ENCODE measurements around the gene ANP32A. TPM values are rescaled to one million over a fixed set of nuclear protein-coding genes. Genes with fewer than 3 reads are reported as not detected.

The ANP32A gene
- total RNA-seq, 1 experiment from 2014 or later = 232 TPM

DNA sequence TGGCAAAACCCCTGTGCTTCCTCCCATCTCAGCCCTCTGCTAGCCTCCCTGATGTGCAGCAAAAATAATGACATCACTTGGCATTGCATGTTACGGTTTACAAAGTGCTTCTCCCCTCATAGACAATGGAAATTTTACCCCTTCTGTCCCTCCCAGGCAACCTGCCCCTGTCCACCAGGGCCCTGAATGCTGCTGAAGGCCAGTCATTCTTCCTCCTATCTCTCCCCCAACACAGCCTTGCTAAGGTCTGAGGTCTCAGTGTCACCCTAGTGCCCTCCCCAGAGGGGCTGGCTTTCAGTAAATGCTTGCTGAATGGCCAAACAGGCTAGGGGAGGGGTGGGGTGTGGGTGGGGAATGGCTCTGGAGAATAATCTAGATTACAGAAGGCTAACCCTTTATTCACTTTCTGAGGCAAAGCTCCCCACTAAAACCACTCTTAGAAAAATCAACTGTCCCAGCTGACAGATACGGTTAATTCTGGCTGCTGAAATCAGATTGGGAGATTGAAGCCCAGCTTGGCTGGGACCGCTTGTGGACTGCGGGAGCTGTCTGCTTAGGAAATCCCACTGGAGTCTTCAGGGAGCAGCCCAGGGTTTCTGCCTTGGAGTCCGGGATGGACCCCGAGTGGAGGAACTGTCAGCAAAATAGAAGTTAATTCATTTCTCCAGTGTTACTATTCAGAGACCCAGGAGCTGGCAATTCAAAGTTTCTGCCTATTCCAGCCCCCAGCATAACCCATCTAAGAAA lies 22.9 kb downstream of the ANP32A start:
- peak overlapping the region; percentile 56; the same call in 1 of the 2 replicates for H3K27ac Mint-ChIP-seq
- DNase-seq (ENCODE audit: low spot score) (no peak), ATAC-seq (no peak)
- H3K27me3 Mint-ChIP-seq (ENCODE audit: low read depth) = no peaks in the 10 kb centered on the region
- ChIA-PET POLR2A (interaction anchor here (1.0 kb wide), 1 partner anchor 10 kb away, joined by 4 read pairs; no protein-coding TSS in a partner anchor), CTCF (interaction anchor here (0.7 to 0.9 kb wide), 2 partner anchors 234 to 261 kb away, joined by 3 read pairs; no protein-coding TSS in a partner anchor)
- TF ChIP-seq GABPB1 (CRISPR knock-in tag; IDR thresholded peaks at IDR 0.05) = no peak
- TF ChIP-seq ATF3 (CRISPR knock-in tag; conservative IDR thresholded peaks at IDR 0.05) = no peak
- TF ChIP-seq E2F4 (CRISPR knock-in tag; IDR thresholded peaks at IDR 0.05; ENCODE audit: borderline replicate concordance, low read depth) = no peak
- TF ChIP-seq RELA (CRISPR knock-in tag; IDR thresholded peaks at IDR 0.05; ENCODE audit: borderline replicate concordance) = no peak
- no peak for TF ChIP-seq ZNF423 (CRISPR knock-in tag; IDR thresholded peaks at IDR 0.05)
- no peak for TF ChIP-seq ZNF138 (CRISPR knock-in tag; conservative IDR thresholded peaks at IDR 0.05)
- no peak for TF ChIP-seq E2F5 (CRISPR knock-in tag; IDR thresholded peaks at IDR 0.05)
- no peak for TF ChIP-seq ZNF121 (CRISPR knock-in tag; IDR thresholded peaks at IDR 0.05)
- TF ChIP-seq ZNF671 (CRISPR knock-in tag; IDR thresholded peaks at IDR 0.05) = no peak
- TF ChIP-seq CREB1 (CRISPR knock-in tag; IDR thresholded peaks at IDR 0.05) = no peak
- peaks cover 79% of the 10 kb centered on the region for H3K4me1 Mint-ChIP-seq
- no peaks in the 10 kb centered on the region for H3K9me3 Mint-ChIP-seq
- peaks cover 4% of the 10 kb centered on the region; the same call in 1 of the 2 replicates for H3K36me3 Mint-ChIP-seq
- H3K4me3 Mint-ChIP-seq = no peak overlapping the region

DNA sequence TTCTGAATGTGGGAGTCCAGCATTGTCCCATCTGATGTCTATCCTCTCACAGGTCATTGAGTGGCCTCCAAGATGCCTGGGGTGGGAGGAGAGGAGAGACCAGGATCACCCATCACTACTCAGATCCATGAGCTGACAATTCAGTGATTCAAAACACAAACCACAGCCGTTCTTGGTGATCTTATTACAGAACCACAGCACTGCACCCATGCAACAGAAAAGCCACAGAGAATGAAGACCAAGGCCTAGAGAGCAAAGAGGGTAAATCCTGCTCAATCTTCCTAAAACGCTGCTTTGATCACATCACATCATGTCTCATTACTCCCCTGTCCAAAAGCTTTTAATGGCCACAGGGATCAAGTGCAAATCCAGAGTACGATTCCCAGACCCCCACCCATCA lies 23.5 kb downstream of the ANP32A start:
- ChIA-PET POLR2A (interaction anchor here (1.0 kb wide), 1 partner anchor 10 kb away, joined by 4 read pairs; no protein-coding TSS in a partner anchor), CTCF (interaction anchor here (0.9 kb wide), 1 partner anchor 235 kb away, joined by 3 read pairs; no protein-coding TSS in a partner anchor)
- Mint-ChIP-seq H3K9me3 (no peaks in the 10 kb centered on the region), H3K4me1 (peaks cover 83% of the 10 kb centered on the region), H3K36me3 (peaks cover 4% of the 10 kb centered on the region; the same call in 1 of the 2 replicates), H3K4me3 (no peak overlapping the region), H3K27ac (0 out of 2 replicates have a peak overlapping the region, but pooled peaks have one; percentile 56), H3K27me3 (ENCODE audit: low read depth) (no peaks in the 10 kb centered on the region)
- ATAC-seq (no peak), DNase-seq (ENCODE audit: low spot score) (no peak)
- TF ChIP-seq, protein P1, sequence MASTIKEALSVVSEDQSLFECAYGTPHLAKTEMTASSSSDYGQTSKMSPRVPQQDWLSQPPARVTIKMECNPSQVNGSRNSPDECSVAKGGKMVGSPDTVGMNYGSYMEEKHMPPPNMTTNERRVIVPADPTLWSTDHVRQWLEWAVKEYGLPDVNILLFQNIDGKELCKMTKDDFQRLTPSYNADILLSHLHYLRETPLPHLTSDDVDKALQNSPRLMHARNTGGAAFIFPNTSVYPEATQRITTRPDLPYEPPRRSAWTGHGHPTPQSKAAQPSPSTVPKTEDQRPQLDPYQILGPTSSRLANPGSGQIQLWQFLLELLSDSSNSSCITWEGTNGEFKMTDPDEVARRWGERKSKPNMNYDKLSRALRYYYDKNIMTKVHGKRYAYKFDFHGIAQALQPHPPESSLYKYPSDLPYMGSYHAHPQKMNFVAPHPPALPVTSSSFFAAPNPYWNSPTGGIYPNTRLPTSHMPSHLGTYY (CRISPR knock-in tag; IDR thresholded peaks at IDR 0.05) = no peak
- TF ChIP-seq NR3C1 (CRISPR knock-in tag; conservative IDR thresholded peaks at IDR 0.05; ENCODE audit: low read depth) = no peak
- no peak for TF ChIP-seq JAZF1 (CRISPR knock-in tag; IDR thresholded peaks at IDR 0.05)
- TF ChIP-seq ZNF425 (CRISPR knock-in tag; conservative IDR thresholded peaks at IDR 0.05) = no peak
- TF ChIP-seq, protein P2, sequence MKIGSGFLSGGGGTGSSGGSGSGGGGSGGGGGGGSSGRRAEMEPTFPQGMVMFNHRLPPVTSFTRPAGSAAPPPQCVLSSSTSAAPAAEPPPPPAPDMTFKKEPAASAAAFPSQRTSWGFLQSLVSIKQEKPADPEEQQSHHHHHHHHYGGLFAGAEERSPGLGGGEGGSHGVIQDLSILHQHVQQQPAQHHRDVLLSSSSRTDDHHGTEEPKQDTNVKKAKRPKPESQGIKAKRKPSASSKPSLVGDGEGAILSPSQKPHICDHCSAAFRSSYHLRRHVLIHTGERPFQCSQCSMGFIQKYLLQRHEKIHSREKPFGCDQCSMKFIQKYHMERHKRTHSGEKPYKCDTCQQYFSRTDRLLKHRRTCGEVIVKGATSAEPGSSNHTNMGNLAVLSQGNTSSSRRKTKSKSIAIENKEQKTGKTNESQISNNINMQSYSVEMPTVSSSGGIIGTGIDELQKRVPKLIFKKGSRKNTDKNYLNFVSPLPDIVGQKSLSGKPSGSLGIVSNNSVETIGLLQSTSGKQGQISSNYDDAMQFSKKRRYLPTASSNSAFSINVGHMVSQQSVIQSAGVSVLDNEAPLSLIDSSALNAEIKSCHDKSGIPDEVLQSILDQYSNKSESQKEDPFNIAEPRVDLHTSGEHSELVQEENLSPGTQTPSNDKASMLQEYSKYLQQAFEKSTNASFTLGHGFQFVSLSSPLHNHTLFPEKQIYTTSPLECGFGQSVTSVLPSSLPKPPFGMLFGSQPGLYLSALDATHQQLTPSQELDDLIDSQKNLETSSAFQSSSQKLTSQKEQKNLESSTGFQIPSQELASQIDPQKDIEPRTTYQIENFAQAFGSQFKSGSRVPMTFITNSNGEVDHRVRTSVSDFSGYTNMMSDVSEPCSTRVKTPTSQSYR (CRISPR knock-in tag; IDR thresholded peaks at IDR 0.05) = no peak
- no peak for TF ChIP-seq ZNF423 (CRISPR knock-in tag; IDR thresholded peaks at IDR 0.05)
- TF ChIP-seq ZNF396 (CRISPR knock-in tag; IDR thresholded peaks at IDR 0.05; ENCODE audit: borderline replicate concordance) = no peak
